HEK293 (cell line): Measurements from ENCODE around the gene SLAMF7.

Source experiments
- TF ChIP-seq, protein P1 (sequence below): fragments of 450-650 bp; formaldehyde crosslinking; IDR thresholded peaks from 2 replicates; pipeline ENCODE4 v1.5.1; 2016; ENCODE audit warnings: missing biosample characterization, missing genetic modification characterization
- TF ChIP-seq, protein P2 (sequence below): fragments of 450-650 bp; formaldehyde crosslinking; optimal IDR thresholded peaks from 2 replicates; pipeline ENCODE3; 2016; ENCODE audit warnings: missing biosample characterization, mild to moderate bottlenecking, missing genetic modification characterization

DNA sequence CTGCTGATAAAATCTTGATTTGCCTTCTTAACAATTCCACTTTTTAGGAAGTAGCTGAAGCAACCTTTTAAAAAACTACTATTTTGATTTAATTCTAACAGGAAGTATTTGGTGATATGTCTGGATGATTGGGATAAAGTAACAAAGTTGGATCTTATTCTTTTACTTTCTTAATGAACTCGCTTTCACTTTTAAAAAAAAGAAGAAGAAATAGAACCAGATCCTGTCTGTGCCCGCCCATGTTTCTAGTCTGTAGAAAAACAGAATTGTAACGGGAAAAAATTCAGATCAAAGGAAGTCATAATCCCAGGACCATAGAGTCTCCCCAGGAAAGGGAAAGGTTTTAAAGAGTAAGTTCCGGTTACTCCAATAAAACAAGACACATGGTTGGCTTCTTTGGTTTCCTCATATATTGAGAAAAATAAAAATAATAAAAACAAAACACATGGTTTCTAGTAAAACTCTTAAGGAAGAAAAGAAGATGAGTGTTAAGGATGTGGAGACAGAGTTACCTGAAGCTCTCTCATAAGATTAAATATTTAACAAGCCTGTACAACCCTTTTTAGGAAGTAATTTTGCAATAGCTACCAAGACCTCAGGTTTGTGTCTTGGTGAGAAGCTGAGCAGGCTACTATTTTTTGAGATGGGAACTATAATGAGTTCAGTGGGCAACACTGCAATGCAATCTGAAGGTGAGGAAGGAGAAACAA lies 32.4 kb upstream of the SLAMF7 start:
- TF ChIP-seq, protein P1, sequence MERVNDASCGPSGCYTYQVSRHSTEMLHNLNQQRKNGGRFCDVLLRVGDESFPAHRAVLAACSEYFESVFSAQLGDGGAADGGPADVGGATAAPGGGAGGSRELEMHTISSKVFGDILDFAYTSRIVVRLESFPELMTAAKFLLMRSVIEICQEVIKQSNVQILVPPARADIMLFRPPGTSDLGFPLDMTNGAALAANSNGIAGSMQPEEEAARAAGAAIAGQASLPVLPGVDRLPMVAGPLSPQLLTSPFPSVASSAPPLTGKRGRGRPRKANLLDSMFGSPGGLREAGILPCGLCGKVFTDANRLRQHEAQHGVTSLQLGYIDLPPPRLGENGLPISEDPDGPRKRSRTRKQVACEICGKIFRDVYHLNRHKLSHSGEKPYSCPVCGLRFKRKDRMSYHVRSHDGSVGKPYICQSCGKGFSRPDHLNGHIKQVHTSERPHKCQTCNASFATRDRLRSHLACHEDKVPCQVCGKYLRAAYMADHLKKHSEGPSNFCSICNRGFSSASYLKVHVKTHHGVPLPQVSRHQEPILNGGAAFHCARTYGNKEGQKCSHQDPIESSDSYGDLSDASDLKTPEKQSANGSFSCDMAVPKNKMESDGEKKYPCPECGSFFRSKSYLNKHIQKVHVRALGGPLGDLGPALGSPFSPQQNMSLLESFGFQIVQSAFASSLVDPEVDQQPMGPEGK (tag by site-specific recombination), result no peak
- TF ChIP-seq, protein P2, sequence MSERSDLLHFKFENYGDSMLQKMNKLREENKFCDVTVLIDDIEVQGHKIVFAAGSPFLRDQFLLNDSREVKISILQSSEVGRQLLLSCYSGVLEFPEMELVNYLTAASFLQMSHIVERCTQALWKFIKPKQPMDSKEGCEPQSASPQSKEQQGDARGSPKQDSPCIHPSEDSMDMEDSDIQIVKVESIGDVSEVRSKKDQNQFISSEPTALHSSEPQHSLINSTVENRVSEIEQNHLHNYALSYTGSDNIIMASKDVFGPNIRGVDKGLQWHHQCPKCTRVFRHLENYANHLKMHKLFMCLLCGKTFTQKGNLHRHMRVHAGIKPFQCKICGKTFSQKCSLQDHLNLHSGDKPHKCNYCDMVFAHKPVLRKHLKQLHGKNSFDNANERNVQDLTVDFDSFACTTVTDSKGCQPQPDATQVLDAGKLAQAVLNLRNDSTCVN (tag by site-specific recombination), result no peak
